OCI-LY7 (cell line): ENCODE data around the gene NDUFB2. TPM values are rescaled to one million over a fixed set of nuclear protein-coding genes. Genes with fewer than 3 reads are reported as not detected.
"Not testable (repeated sequence)": the region's sequence is repeated elsewhere in the genome, so short reads cannot be mapped to it uniquely, and the experiment has no call there.

Experiments
- BruUV-seq: library from RNA; stranded (reverse); fragments of 400-500 nt; replicated peaks from 2 replicates; lab custom pipeline; 2021; lab: Mats Ljungman, UMichigan
- CTCF ChIA-PET: fragments of 300-600 bp; sonication (Branson Sonifier 250); formaldehyde crosslinking; loops from one replicate; lab custom pipeline; 2022; ENCODE audit warnings: antibody characterized with exemption; ENCODE audit not compliant: unreplicated experiment; lab: Charles Lee
- POLR2A ChIA-PET: fragments of 300-600 bp; sonication (Branson Sonifier 250); formaldehyde crosslinking; loops from one replicate; lab custom pipeline; 2022; ENCODE audit warnings: antibody characterized with exemption; lab: Charles Lee
- DNase-seq: peaks from one replicate; pipeline ENCODE4 v3.0.0-alpha.2; 2015; ENCODE audit warnings: low spot score
- H2AFZ ChIP-seq: fragments of 200-600 bp; sonication (generic), shearing (Covaris generic); 2 replicates; pipeline ENCODE4 v1.6.1; 2014; ENCODE audit warnings: mild to moderate bottlenecking, antibody characterized with exemption, low read length, moderate library complexity
- H3K27ac ChIP-seq: fragments of 200-600 bp; sonication (generic); 2 replicates; pipeline ENCODE4 v1.5.1; 2014; ENCODE audit warnings: mixed run types, low read depth, mild to moderate bottlenecking, moderate library complexity, low read length, inconsistent platforms; ENCODE audit not compliant: poor library complexity, severe bottlenecking
- H3K36me3 ChIP-seq: fragments of 200-600 bp; sonication (generic); 2 replicates; pipeline ENCODE4 v1.6.1; 2014; ENCODE audit warnings: mild to moderate bottlenecking, antibody characterized with exemption, low read length, moderate library complexity, mixed read lengths; ENCODE audit not compliant: insufficient read depth
- H3K4me1 ChIP-seq: fragments of 200-600 bp; sonication (generic); 2 replicates; pipeline ENCODE4 v1.5.1; 2014; ENCODE audit warnings: mild to moderate bottlenecking, low read length; ENCODE audit not compliant: insufficient read depth, poor library complexity, severe bottlenecking
- H3K4me2 ChIP-seq: fragments of 200-600 bp; sonication (generic); 2 replicates; pipeline ENCODE4 v1.6.1; 2014; ENCODE audit warnings: mild to moderate bottlenecking, low read length
- H3K4me3 ChIP-seq: fragments of 200-600 bp; sonication (generic); 2 replicates; pipeline ENCODE4 v1.5.1; 2014; ENCODE audit warnings: mild to moderate bottlenecking, low read depth, low read length; ENCODE audit not compliant: poor library complexity, severe bottlenecking
- H3K79me2 ChIP-seq: fragments of 200-600 bp; sonication (generic); 2 replicates; pipeline ENCODE4 v1.6.1; 2016; ENCODE audit warnings: low read depth, mild to moderate bottlenecking, low read length, moderate library complexity, mixed read lengths; ENCODE audit not compliant: insufficient read depth
- H3K9me2 ChIP-seq: fragments of 200-600 bp; sonication (generic); 2 replicates; pipeline ENCODE4 v1.6.1; 2016; ENCODE audit warnings: mild to moderate bottlenecking, low read length, mixed read lengths; ENCODE audit not compliant: insufficient read depth
- H3K9me3 ChIP-seq: fragments of 200-600 bp; sonication (generic); 2 replicates; pipeline ENCODE4 v1.6.1; 2014; ENCODE audit warnings: mild to moderate bottlenecking, mixed run types, low read length, mixed read lengths
- H4K20me1 ChIP-seq: fragments of 200-600 bp; sonication (generic); 2 replicates; pipeline ENCODE4 v1.6.1; 2014; ENCODE audit warnings: mild to moderate bottlenecking, antibody characterized with exemption, low read length, moderate library complexity, mixed read lengths; ENCODE audit not compliant: insufficient read depth
- CTCF ChIP-seq: fragments of 200-600 bp; sonication (generic); conservative IDR thresholded peaks from 2 replicates; pipeline ENCODE4 v1.5.1; 2014; ENCODE audit warnings: mild to moderate bottlenecking, antibody characterized with exemption, low read length, moderate library complexity, mixed read lengths
- EZH2phosphoT487 ChIP-seq: fragments of 200-600 bp; sonication (generic); IDR thresholded peaks from 2 replicates; pipeline ENCODE4 v1.6.1; 2018; ENCODE audit warnings: low read depth, borderline replicate concordance, mild to moderate bottlenecking, mixed run types, antibody characterized with exemption, low read length, moderate library complexity, mixed read lengths
- intact Hi-C: fragments of 100-400 bp; cut with micrococcal nuclease; formaldehyde crosslinking; loops from one replicate; pipeline ENCODE4 v1.10.0; 2022; ENCODE audit not compliant: unreplicated experiment
- total RNA-seq, 2 experiments: library from RNA; depleted of rRNA in 1 of 2; stranded (reverse); fragments of >200 nt in 1 of 2; shearing (Covaris generic) in 1 of 2; gene quantifications; 2 replicates each; pipeline ENCODE4 v1.2.3, GENCODE V29; 2014 to 2022

Gene NDUFB2
- total RNA-seq, 2 experiments from 2014 or later: 114 to 139 TPM

GRCh38 chr7:140675726-140676125, 20.8 kb upstream of the NDUFB2 start:
- POLR2A ChIA-PET: interaction anchor here (0.7 to 4.5 kb wide), 6 partner anchors 11 to 27 kb away, joined by 3 to 26 read pairs (median 5); partner anchors contain the start of gene NDUFB2
- H3K9me3 ChIP-seq: no peaks in the 10 kb centered on the region
- intact Hi-C loops: loop anchor here (2.0 to 10.0 kb wide), 4 partner anchors 137 to 1321 kb away; partner anchors contain the start of genes BRAF and LUC7L2
- no peaks in the 10 kb centered on the region for H3K9me2 ChIP-seq
- CTCF ChIA-PET: no interaction called here
- peaks cover 39% of the 10 kb centered on the region for H3K79me2 ChIP-seq
- BruUV-seq: no TSS peak
- peak overlapping the region; percentile 98 for H3K27ac ChIP-seq
- no peak overlapping the region; the same call in 1 of the 2 replicates for H2AFZ ChIP-seq
- H3K4me3 ChIP-seq: peak overlapping the region; percentile 81
- H3K4me2 ChIP-seq: peak overlapping the region; percentile 100
- no peaks in the 10 kb centered on the region for H4K20me1 ChIP-seq
- TF ChIP-seq EZH2phosphoT487 (no peak), CTCF (no peak)
- H3K4me1 ChIP-seq: peaks cover 61% of the 10 kb centered on the region
- H3K36me3 ChIP-seq: peaks cover 41% of the 10 kb centered on the region
- peak; percentile 17 for DNase-seq

GRCh38 chr7:140676306-140676705, 20.2 kb upstream of the NDUFB2 start:
- POLR2A ChIA-PET: interaction anchor here (0.7 to 4.5 kb wide), 4 partner anchors 11 to 27 kb away, joined by 3 to 26 read pairs (median 3); no protein-coding TSS in a partner anchor
- Histone ChIP-seq H3K9me2 (no peaks in the 10 kb centered on the region), H3K4me1 (peaks cover 55% of the 10 kb centered on the region), H2AFZ (no peak overlapping the region; the same call in 1 of the 2 replicates), H3K4me3 (peak overlapping the region; percentile 81), H4K20me1 (no peaks in the 10 kb centered on the region), H3K4me2 (peak overlapping the region; percentile 100), H3K9me3 (no peaks in the 10 kb centered on the region), H3K79me2 (peaks cover 39% of the 10 kb centered on the region), H3K27ac (peak overlapping the region; percentile 98), H3K36me3 (peaks cover 46% of the 10 kb centered on the region)
- intact Hi-C loops: loop anchor here (5.0 to 10.0 kb wide), 3 partner anchors 136 to 1322 kb away; partner anchors contain the start of gene LUC7L2
- TF ChIP-seq EZH2phosphoT487 (no peak), CTCF (no peak)
- BruUV-seq: no TSS peak
- peak; percentile 77 for DNase-seq
- CTCF ChIA-PET: no interaction called here

DNA sequence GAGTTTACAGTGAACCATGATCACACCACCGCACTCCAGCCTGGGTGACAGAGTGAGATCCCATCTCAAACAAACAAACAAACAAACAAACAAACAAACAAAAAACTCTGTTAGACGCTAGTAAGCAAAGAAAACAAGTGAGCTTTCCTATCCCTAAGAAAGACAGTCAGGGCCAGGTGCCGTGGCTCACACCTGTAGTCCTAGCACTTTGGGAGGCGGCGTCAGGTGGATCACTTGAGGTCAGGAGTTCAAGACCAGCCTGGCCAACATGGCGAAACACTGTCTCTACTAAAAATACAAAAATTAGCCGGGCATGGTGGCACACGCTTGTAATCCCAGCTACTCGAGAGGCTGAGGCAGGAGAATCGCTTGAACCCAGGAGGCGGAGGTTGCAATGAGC, 19.6 kb upstream of the NDUFB2 start:
- peaks cover 52% of the 10 kb centered on the region for H3K36me3 ChIP-seq
- H2AFZ ChIP-seq, DNase-seq, BruUV-seq, H3K9me3 ChIP-seq, CTCF ChIA-PET, H4K20me1 ChIP-seq, H3K9me2 ChIP-seq: not testable (repeated sequence)
- H3K79me2 ChIP-seq: peaks cover 39% of the 10 kb centered on the region
- H3K27ac ChIP-seq: peak overlapping the region; percentile 98
- peaks cover 49% of the 10 kb centered on the region for H3K4me1 ChIP-seq
- POLR2A ChIA-PET: interaction anchor here (0.6 to 4.5 kb wide), 3 partner anchors 10 to 407 kb away, joined by 3 to 26 read pairs (median 3); no protein-coding TSS in a partner anchor
- H3K4me2 ChIP-seq: peak overlapping the region; percentile 100
- intact Hi-C loops: loop anchor here (5.0 to 10.0 kb wide), 3 partner anchors 135 to 1322 kb away; partner anchors contain the start of gene LUC7L2
- H3K4me3 ChIP-seq: peak overlapping the region; percentile 81
